NB4 (cell line): ENCODE data around the gene POU6F2.

Experiments
- POLR2A ChIP-seq: IDR thresholded peaks from 2 replicates; pipeline ENCODE4 v1.6.1; 2011; ENCODE audit warnings: mild to moderate bottlenecking; ENCODE audit not compliant: insufficient read length; ENCODE audit errors: extremely low read depth
- TF ChIP-seq, protein P1 (sequence below): IDR thresholded peaks from one replicate; pipeline ENCODE4 v1.5.1; 2012; ENCODE audit warnings: low read depth, low read length

DNA sequence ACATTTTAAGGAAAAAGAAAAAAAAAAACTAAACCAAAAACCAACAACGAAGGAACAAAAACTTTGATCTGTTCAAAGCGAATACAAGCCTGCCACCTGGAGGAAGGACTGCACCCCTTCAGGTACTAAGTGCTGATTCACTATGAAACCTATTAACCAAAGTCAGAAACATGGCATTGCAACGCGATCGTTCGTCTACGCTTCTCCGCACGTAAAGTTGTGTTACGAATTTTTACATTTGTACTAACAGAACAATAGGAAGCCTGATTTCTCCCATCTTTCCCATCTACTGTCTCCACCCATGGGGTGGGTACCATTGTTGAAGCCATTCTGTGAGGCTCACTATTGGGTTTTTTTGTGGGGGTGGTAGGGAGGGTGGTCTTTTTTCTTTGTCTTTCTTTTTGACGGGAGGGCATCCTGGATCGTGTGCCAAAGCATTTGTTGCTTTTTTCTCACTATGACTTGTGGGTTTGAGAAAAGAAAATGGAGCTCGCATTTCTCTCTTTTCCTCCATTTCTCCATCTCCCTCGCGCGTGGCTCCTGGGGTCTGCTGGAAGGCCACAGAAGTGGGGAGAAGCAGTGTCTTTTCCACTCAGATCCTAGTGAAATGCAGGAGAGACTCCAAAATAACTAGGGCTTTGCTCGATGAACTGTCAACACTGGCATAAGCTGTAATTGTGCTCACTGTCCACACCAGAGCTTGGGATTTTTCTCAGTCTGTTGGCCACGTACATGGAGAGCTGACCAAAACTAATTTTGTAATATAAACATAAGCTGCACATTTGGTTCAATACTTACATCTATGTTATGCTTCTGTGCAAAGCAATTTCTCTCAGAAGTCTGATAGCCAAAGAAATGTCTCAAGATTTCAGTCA, 487.6 kb downstream of the POU6F2 start:
- TF ChIP-seq, protein P1, sequence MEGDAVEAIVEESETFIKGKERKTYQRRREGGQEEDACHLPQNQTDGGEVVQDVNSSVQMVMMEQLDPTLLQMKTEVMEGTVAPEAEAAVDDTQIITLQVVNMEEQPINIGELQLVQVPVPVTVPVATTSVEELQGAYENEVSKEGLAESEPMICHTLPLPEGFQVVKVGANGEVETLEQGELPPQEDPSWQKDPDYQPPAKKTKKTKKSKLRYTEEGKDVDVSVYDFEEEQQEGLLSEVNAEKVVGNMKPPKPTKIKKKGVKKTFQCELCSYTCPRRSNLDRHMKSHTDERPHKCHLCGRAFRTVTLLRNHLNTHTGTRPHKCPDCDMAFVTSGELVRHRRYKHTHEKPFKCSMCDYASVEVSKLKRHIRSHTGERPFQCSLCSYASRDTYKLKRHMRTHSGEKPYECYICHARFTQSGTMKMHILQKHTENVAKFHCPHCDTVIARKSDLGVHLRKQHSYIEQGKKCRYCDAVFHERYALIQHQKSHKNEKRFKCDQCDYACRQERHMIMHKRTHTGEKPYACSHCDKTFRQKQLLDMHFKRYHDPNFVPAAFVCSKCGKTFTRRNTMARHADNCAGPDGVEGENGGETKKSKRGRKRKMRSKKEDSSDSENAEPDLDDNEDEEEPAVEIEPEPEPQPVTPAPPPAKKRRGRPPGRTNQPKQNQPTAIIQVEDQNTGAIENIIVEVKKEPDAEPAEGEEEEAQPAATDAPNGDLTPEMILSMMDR = peak; percentile 69
- TF ChIP-seq POLR2A = no peak
